Glomerular endothelial cell (primary cell): Measurements from ENCODE around the gene ADAMTS12. TPM values are rescaled to one million over a fixed set of nuclear protein-coding genes. Genes with fewer than 3 reads are reported as not detected.

Experiments
- DNase-seq: peaks from one replicate; pipeline ENCODE4 v3.0.0-alpha.2; 2011; ENCODE audit warnings: low read depth, low spot score; ENCODE audit errors: extremely low read depth
- total RNA-seq: library from RNA; depleted of rRNA; stranded (reverse); fragments of >200 nt; gene quantifications from 2 replicates; pipeline ENCODE4 v1.2.3, GENCODE V29; 2015

Gene ADAMTS12
- total RNA-seq, 1 donor from 2014 or later = 10.9 TPM

GRCh38 chr5:33611877-33612276 lies 279.9 kb downstream of the ADAMTS12 start:
- DNase-seq = no peak

- no peak for DNase-seq
These were observed 283.3 kb downstream of the ADAMTS12 start for GRCh38 chr5:33608344-33609041.

DNA sequence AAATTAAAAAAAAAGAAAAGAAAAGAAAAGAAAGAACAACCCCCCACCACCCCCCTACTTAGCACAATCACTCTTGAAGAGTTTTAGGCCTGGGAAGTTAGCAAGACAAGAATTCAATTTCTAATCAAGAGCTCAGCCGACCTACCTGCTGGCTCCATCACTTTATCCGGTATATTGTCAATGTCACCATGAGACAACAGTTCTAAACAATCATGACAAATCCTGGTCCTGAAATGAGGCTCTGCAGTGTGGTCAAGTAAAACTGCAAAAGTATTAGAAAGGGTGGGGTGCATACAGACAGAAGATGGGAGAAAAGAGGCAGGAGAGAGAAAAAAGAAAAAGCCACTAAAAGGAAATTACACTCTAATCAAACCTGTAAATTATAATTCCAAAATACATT lies 287.3 kb downstream of the ADAMTS12 start:
- no peak for DNase-seq

DNA sequence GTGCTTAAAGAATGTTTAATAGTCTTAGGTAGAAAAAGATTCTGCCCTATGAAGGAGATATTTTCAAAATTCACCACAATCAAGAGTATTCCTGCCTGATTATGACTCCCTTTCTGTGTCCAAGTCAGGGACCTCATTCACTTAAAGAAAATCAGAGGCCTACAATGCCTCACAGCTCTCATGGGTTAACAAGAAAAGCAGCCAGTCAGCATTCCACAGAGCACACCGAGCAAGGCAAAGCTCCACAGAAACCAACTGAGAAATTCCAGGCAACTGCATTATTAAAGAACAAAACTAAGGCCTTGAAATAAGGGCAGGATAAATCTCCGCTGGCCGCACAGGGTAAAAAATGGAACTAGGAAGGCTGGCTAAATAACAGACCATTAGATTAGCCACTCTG lies 289.9 kb downstream of the ADAMTS12 start:
- DNase-seq = no peak

- no peak for DNase-seq
These were observed 296.5 kb downstream of the ADAMTS12 start for GRCh38 chr5:33595303-33595702.

DNA sequence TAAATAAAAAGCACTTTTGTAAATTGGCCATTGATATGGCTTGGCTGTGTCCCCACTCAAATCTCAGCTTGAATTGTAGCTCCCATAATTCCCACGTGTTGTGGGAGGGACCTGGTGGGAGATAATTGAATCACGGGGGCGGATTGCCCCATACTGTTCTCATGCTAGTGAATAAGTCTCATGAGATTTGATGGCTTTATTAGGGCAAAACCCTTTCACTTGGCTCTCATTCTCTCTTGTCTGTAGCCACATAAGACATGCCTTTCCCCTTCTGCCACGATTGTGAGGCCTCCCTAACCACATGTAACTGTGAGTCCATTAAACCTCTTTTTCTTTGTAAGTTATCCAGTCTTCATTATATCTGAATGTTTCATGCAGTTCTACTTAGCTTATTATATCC lies 297.8 kb downstream of the ADAMTS12 start:
- DNase-seq = no peak

DNA sequence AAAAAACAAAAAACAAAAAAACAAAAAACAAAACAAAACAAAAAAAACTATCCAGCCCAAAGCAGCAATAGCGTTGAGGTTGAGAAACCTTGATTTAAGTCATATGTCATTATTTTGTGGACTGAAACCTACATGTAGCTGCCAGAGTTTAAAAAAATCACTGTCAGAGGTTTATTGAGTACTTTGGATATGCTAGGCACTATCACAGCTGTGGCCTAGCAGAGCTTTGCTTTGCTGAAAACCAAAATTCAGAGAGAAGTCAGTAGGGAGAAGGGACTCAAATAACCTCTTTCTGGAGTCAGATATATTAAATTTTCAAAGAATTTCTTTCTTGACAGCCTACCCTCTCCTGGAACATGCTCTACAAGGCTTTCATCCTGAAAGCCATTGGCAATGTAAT lies 299.5 kb downstream of the ADAMTS12 start:
- no peak for DNase-seq

DNA sequence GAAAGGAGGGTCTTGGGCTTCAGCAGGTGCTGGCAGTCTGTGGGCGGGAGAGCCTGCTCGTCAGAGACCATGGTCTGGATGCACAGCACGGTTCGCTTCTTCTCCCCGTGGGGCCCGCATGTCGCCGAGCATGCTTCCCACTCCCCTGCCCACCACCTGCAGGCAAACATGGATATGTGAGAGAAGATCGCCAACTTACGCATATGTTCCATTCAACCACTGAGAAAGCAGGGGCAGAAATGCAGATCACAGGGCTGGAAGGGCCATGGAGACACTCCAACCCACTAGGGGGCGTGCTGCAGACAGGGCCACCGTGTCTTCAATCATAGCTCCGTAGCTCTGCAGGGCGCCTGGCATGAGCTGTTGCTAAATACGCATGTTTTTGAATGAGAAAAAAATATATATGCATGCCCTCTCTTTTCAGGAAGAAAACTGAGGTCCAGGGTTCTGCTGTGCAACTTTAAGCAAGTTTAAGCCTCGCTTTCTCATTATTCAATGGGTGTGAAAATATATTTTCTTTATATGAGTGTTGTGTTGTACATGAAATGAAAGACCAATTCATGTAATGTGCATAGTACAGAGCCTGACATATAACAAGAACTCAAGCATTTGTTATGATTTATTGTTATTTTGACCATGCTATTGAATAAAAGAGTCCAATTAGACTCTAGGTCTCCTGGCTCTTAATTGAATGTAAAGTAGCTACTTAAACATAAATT lies 303.0 kb downstream of the ADAMTS12 start:
- no peak for DNase-seq

DNA sequence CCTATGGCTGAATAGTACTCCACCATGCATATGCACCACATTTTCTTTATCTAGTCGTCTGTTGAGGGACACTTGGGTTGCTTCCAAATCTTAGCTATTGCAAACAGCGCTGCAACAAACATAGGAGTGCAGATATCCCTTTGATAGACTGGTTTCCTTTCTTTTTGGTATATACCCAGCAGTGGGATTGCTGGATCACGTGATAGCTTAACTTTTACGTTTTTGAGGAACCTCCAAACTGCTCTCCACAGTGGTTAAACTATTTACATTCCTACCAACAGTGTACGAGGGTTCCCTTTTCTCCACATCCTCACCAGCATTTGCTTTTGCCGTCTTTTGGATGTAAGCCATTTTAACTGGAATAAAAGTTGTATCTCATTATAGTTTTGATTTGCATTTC lies 308.5 kb downstream of the ADAMTS12 start:
- DNase-seq = no peak

DNA sequence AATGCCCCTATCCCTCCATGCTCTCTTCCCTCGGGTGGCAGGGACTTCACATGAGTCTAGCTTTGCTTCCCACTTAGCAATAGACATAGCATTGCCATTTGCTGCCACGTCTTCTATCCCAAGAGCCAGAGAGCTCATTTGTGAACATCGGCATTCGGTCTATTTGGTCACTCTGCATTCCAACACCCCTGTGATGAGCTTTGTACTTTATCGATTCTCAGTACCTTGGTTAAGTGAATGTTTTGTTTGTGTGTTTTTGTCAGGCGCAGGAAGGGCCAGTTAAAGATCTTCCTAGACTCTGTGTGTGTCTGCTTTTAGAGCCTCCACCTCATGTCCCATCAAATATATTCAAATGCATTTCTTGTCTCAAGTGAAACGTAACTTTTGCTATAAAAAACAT lies 309.4 kb downstream of the ADAMTS12 start:
- no peak for DNase-seq

DNA sequence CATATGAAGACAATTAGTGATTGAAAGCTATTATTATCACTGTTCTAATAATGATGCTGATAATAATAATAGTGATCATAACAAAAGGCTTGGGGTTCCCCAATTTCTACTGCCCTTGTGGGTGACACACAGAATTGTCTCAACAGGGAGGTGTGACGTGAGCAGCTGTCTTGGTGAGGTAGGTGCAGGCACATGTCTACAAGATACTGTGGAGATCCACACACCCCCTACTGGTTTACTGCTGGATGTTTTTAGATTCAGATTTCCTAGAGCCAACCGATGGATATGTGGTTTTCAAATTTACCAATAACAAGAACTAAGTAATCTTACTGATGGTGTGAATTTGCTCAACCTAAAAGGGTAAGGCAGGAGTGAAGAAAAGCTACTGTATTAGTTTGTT lies 312.0 kb downstream of the ADAMTS12 start:
- no peak for DNase-seq

- no peak for DNase-seq
These were observed 312.6 kb downstream of the ADAMTS12 start for GRCh38 chr5:33579152-33579551.

- DNase-seq = no peak
These were observed 314.8 kb downstream of the ADAMTS12 start for GRCh38 chr5:33576726-33577590.

DNA sequence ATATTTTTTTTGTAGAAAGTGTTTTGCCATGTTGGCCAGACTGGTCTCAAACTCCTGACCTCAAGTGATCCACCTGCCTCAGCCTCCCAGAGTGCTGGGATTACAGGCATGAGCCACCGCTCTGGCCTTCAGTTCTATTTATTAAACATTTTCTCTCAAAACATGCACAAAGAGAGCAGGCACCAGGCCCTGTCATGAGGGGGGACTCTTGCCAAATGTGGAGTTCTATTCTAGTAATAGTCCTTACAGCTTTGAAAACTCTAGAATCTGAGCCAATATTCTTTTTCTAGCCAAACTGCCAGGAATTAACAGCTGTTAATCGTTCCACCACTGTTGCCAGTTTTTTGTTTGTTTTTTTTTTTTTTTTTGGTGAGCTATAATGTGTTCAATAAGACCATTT lies 326.5 kb downstream of the ADAMTS12 start:
- no peak for DNase-seq

- DNase-seq = no peak
These were observed 327.5 kb downstream of the ADAMTS12 start for GRCh38 chr5:33563983-33564908.

DNA sequence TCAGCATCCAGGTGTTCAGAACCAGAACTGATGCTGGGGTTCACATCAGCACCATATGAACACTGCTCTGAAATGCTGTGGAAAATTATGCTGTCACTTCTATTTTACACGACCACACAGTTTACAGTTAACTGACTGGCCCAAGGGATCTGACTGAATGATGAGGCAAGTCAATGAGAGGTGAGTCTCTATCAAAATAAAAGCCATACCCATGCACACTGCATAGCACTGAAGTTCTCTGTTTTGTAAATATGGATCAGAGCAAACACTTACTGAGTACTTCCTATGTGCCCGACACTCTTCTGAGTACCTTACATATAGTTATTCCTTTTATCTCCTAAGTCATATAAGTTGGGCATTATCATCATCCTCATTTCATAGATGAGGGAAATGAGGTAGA lies 328.3 kb downstream of the ADAMTS12 start:
- DNase-seq = no peak

GRCh38 chr5:33558489-33558888 lies 333.3 kb downstream of the ADAMTS12 start:
- no peak for DNase-seq

DNA sequence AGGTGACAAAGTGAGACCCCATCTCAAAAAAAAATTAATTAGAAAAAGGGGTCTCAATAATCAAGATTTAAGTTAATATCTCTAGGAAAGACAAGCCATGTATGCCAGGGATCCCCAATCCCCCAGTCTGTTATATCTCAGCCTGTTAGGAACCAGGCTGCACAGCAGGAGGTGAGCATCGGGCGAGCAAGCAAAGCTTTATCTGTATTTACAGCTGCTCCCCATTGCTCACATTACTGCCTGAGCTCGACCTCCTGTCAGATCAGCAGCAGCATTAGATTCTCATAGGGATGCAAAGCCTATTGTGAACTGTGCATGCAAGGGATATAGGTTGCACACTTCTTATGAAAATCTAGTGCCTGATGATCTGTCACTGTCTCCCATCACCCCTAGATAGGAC lies 334.2 kb downstream of the ADAMTS12 start:
- DNase-seq = no peak

- no peak for DNase-seq
These were observed 335.2 kb downstream of the ADAMTS12 start for GRCh38 chr5:33556330-33557328.
